ENCODE data around the gene ABAT.

ABAT gene

DNA sequence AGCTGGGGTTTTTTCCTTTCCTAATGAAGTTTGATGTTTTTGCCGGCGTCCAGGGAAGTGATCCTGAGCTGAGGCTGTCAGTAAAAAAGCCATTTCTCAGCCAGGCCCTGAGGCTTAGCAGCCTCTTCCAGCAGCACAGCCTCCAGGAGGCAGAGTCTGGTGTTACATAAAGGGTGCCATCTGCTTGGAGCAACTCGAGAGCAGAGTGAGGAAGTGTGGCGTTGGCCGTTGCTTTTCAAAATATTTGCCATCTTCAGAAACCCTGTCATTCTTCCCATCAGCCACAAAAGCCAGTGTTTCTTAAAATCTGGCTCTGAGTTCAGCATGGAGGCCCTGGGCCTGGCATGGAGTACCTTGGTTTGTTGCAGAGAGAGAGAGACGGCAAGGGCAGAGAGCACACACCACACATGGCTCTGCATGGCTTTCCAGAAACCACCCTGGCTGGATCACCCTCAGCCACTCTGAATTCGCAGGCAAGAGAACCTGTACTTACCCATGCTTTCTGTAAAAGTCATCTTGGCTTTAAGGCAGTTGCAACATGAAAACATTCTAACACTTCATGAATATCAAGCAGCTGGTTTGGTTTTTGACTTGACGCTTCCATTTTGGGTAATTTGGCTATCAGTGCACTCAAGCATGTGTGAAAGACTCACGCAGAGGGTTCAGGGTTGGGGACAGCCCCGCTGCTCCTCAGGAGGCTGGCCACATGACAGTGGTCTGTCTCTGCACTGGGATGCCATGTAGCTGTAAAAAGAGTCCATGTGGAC, 144.3 kb downstream of the ABAT start:
- peaks cover 93% of the 10 kb centered on the region for H3K36me3 ChIP-seq (ENCODE audit: control insufficient read depth, insufficient read depth, low read length)
- 91 to 93% methylated on average over 8 to 9 of the region's 10 CpGs for WGBS, 2 experiments (ENCODE audit: insufficient coverage in 2 of 2)
- no peak overlapping the region for H3K27ac ChIP-seq (ENCODE audit: low read depth, low read length, severe bottlenecking)
- H3K4me1 ChIP-seq (ENCODE audit: control insufficient read depth, insufficient read depth, low read length, poor library complexity, severe bottlenecking) = no peaks in the 10 kb centered on the region
- no peak overlapping the region for H3K4me3 ChIP-seq (ENCODE audit: extremely low read depth, insufficient read depth, low read length, poor library complexity, severe bottlenecking)
- no peaks in the 10 kb centered on the region for H3K9me3 ChIP-seq (ENCODE audit: control insufficient read depth, low read length)

DNA sequence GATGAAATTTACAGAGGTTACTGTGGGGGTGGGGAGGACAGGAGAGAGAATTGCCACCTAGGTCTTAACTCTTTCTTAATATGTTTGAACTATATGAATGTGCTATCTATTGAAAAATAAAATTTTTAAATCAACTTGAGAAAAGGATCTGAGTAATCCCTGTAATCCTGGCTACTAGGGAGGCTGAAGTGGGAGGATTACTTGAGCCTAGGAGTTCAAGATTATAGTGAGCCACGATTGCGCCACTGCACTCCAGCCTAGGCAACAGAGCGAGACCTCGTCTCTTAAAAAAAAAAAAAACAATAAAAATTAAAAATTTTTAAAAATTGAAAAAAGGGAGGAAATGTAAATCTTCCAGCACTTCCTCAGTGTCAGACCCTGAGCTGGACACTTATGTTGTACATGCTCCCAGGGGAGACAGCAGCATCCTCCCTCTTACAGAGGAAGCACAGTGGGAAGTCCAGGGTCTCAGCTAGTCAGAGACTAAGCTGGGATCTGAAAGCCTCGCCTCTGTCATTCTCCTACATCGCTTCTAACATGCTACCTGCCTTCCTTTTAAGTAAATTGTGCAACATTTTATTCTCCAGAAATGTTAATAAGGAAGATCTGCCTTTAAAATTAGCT, 145.1 kb downstream of the ABAT start:
- Histone ChIP-seq H3K27ac (ENCODE audit: low read depth, low read length, severe bottlenecking) (no peak overlapping the region), H3K4me3 (ENCODE audit: extremely low read depth, insufficient read depth, low read length, poor library complexity, severe bottlenecking) (no peak overlapping the region), H3K36me3 (ENCODE audit: control insufficient read depth, insufficient read depth, low read length) (peaks cover 92% of the 10 kb centered on the region), H3K9me3 (ENCODE audit: control insufficient read depth, low read length) (no peaks in the 10 kb centered on the region), H3K4me1 (ENCODE audit: control insufficient read depth, insufficient read depth, low read length, poor library complexity, severe bottlenecking) (no peaks in the 10 kb centered on the region)
- WGBS, 2 experiments (ENCODE audit: insufficient coverage in 2 of 2) = 76% methylated on average over 2 of the region's 6 CpGs; no CpG with 5 or more reads in 1 of the 2 experiments

DNA sequence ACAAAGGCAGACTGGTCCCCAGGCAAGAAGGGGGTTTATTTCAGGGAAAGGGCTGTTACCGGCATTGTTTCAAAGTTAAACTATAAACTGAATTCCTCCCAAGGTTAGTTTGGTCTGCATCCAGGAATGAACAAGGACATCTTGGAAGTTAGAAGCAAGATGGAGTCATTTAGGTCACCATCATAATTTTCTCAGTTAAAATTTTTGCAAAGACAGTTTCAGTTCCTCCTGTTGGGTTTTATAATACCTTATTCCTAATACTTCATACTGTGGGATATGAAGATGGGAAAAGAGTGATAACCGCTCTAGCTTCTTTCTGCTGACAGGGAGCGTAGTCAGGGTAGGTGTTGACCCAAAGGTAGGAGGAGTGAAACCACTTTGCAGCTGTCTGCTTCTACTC, 148.0 kb downstream of the ABAT start:
- no peaks in the 10 kb centered on the region for H3K4me1 ChIP-seq (ENCODE audit: control insufficient read depth, insufficient read depth, low read length, poor library complexity, severe bottlenecking)
- peaks cover 77% of the 10 kb centered on the region for H3K36me3 ChIP-seq (ENCODE audit: control insufficient read depth, insufficient read depth, low read length)
- 100% methylated on average over 1 to 2 of the region's 3 CpGs for WGBS, 2 experiments (ENCODE audit: insufficient coverage in 2 of 2)
- H3K4me3 ChIP-seq (ENCODE audit: extremely low read depth, insufficient read depth, low read length, poor library complexity, severe bottlenecking) = no peak overlapping the region
- no peak overlapping the region for H3K27ac ChIP-seq (ENCODE audit: low read depth, low read length, severe bottlenecking)
- no peaks in the 10 kb centered on the region for H3K9me3 ChIP-seq (ENCODE audit: control insufficient read depth, low read length)

DNA sequence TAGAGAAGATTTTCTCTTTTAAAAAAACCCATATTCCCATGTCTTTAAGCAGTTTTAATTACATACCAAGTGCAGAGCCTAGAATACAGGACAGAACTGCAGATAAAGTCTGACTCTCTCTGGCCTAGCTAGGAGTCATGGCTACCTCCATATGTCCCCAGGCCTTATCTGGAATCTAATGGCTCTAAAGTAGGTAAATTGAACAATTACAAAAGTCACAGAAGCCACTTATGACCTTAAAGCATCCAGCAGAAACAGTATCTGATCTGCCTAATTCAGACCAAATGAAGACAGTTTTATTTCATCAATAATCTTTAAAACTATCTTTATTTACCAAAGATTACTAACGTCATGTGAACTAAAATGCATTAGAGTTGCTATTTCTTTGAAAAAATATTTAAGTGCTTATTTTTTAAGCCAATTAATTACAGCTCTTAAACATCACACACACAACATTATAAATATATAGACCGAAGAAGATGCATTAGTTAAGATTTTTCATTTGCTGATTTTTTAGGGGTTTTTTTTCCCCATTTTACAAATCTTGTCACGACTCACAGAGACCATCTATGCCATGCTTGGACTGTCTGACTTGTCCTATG, 152.0 kb downstream of the ABAT start:
- H3K4me3 ChIP-seq (ENCODE audit: extremely low read depth, insufficient read depth, low read length, poor library complexity, severe bottlenecking) = no peak overlapping the region
- peaks cover 75% of the 10 kb centered on the region for H3K36me3 ChIP-seq (ENCODE audit: control insufficient read depth, insufficient read depth, low read length)
- 92 to 94% methylated on average over 1 of the region's 3 CpGs for WGBS, 2 experiments (ENCODE audit: insufficient coverage in 2 of 2)
- H3K27ac ChIP-seq (ENCODE audit: low read depth, low read length, severe bottlenecking) = no peak overlapping the region
- H3K4me1 ChIP-seq (ENCODE audit: control insufficient read depth, insufficient read depth, low read length, poor library complexity, severe bottlenecking) = no peaks in the 10 kb centered on the region
- no peaks in the 10 kb centered on the region for H3K9me3 ChIP-seq (ENCODE audit: control insufficient read depth, low read length)

DNA sequence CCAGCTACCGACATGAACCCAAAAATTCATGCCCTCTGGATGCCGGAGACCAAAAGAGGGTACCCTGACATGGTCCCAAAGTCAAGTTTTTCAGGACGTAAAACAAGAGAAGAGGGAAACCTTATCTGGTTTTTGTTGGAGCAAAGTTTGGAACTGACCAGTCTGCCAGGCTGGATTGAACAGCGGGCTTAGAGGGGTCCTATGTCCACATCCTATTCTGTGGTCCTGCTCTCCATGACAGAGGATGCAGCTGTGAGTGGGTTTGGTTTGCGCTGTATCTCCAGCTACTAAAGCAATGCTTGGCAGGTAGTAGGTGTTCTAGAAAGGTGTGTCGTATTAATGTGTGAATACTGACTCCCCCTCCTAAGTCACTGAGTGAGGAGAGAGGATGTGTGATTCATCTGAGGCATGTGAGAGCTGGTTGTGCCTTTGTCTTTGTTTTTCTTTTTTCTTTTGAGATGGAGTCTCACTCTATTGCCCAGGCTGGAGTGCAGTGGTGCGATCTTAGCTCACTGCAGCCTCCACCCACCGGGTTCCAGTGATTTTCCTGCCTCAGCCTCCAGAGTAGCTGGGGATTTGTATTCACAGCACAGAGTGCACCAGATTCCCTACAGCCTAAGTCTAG, 154.2 kb downstream of the ABAT start:
- H3K36me3 ChIP-seq (ENCODE audit: control insufficient read depth, insufficient read depth, low read length) = peaks cover 67% of the 10 kb centered on the region

DNA sequence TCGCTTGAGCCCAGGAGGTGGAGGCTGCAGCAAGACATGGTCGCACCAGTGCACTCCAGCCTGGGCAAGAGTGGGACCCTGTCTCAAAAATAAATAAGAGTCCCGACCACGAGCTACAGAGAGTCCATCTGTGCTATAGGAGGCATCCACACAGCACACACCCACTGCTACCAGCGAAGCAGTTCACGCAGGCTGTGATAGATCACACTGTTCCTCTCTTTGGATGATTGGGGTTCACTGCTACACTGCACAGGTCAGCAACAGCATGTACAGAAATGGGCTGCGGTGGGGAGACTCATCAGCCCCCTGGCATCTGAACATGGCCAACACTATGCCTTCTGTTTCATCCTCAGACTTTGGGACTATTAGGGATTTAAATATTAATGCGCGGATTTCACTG, 157.0 kb downstream of the ABAT start:
- no peak overlapping the region for H3K4me3 ChIP-seq (ENCODE audit: extremely low read depth, insufficient read depth, low read length, poor library complexity, severe bottlenecking)
- no peaks in the 10 kb centered on the region for H3K9me3 ChIP-seq (ENCODE audit: control insufficient read depth, low read length)
- peaks cover 47% of the 10 kb centered on the region for H3K36me3 ChIP-seq (ENCODE audit: control insufficient read depth, insufficient read depth, low read length)
- WGBS, 2 experiments (ENCODE audit: insufficient coverage in 2 of 2) = 89 to 95% methylated on average over 5 to 6 of the region's 9 CpGs
- peaks cover 5% of the 10 kb centered on the region for H3K4me1 ChIP-seq (ENCODE audit: control insufficient read depth, insufficient read depth, low read length, poor library complexity, severe bottlenecking)
- H3K27ac ChIP-seq (ENCODE audit: low read depth, low read length, severe bottlenecking) = no peak overlapping the region

More for the DNA sequence above, 154.2 kb downstream of the ABAT start:
- H3K9me3 ChIP-seq (ENCODE audit: control insufficient read depth, low read length) = no peaks in the 10 kb centered on the region
- peak overlapping the region; percentile 50 for H3K27ac ChIP-seq (ENCODE audit: low read depth, low read length, severe bottlenecking)
- WGBS, 2 experiments (ENCODE audit: insufficient coverage in 2 of 2) = 90 to 96% methylated on average over 6 to 8 of the region's 8 CpGs
- H3K4me1 ChIP-seq (ENCODE audit: control insufficient read depth, insufficient read depth, low read length, poor library complexity, severe bottlenecking) = peaks cover 5% of the 10 kb centered on the region
- no peak overlapping the region for H3K4me3 ChIP-seq (ENCODE audit: extremely low read depth, insufficient read depth, low read length, poor library complexity, severe bottlenecking)

- peak overlapping the region; percentile 3 for H3K27ac ChIP-seq (ENCODE audit: low read depth, low read length, severe bottlenecking)
Observed at GRCh38 chr16:8831871-8832716, 157.7 kb downstream of the ABAT start.

DNA sequence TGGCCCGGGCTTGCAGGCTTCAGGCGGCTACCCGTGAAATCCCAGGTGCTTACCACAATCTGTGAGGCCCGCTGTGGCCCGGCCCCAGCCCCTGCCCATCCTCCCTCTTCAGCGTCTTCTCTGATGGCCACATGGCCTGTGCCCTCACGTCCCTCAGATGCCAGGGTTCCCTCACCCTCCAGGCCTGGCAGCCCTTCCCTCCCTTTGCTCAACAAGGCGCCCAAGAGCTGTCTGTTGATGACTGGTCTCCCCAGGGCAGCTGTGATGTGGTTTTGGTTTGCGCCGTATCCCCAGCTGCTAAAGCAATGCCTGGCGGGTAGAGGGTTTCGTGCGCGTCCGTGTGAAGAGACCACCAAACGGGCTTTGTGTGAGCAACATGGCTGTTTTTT, 158.3 kb downstream of the ABAT start:
- Histone ChIP-seq H3K9me3 (ENCODE audit: control insufficient read depth, low read length) (no peaks in the 10 kb centered on the region), H3K4me1 (ENCODE audit: control insufficient read depth, insufficient read depth, low read length, poor library complexity, severe bottlenecking) (peaks cover 5% of the 10 kb centered on the region), H3K4me3 (ENCODE audit: extremely low read depth, insufficient read depth, low read length, poor library complexity, severe bottlenecking) (no peak overlapping the region), H3K27ac (ENCODE audit: low read depth, low read length, severe bottlenecking) (no peak overlapping the region), H3K36me3 (ENCODE audit: control insufficient read depth, insufficient read depth, low read length) (peaks cover 45% of the 10 kb centered on the region)
- WGBS, 2 experiments (ENCODE audit: insufficient coverage in 2 of 2) = 82 to 83% methylated on average over 14 to 16 of the region's 16 CpGs

More at GRCh38 chr16:8831871-8832716, 157.7 kb downstream of the ABAT start:
- Histone ChIP-seq H3K36me3 (ENCODE audit: control insufficient read depth, insufficient read depth, low read length) (peaks cover 47% of the 10 kb centered on the region), H3K4me3 (ENCODE audit: extremely low read depth, insufficient read depth, low read length, poor library complexity, severe bottlenecking) (no peak overlapping the region), H3K4me1 (ENCODE audit: control insufficient read depth, insufficient read depth, low read length, poor library complexity, severe bottlenecking) (peaks cover 5% of the 10 kb centered on the region), H3K9me3 (ENCODE audit: control insufficient read depth, low read length) (no peaks in the 10 kb centered on the region)
- 64 to 65% methylated on average over 15 to 16 of the region's 18 CpGs for WGBS, 2 experiments (ENCODE audit: insufficient coverage in 2 of 2)

Measured in mesodermal cell (in vitro differentiated cells).